Peyer's patch (tissue), 4 donors: ENCODE measurements around the gene ADAP1. TPM values are rescaled to one million over a fixed set of nuclear protein-coding genes. Genes with fewer than 3 reads are reported as not detected.

Source experiments
- DNase-seq, 3 donors: peaks; one replicate each; pipeline ENCODE4 v3.0.0-alpha.2; 2017 to 2019
- H3K27ac ChIP-seq, 4 donors: fragments of 200-600 bp; sonication (generic); one replicate each; pipeline ENCODE4 v1.5.1; 2016 to 2019
- H3K27me3 ChIP-seq, 2 donors: fragments of 200-600 bp; sonication (generic); one replicate each; pipeline ENCODE4 v1.5.1; 2019
- H3K36me3 ChIP-seq, 3 donors: fragments of 200-600 bp; sonication (generic); one replicate each; pipeline ENCODE4 v1.5.1; 2016 to 2019
- H3K4me1 ChIP-seq, 4 donors: fragments of 200-600 bp; sonication (generic); one replicate each; pipeline ENCODE4 v1.5.1; 2016 to 2019
- H3K4me3 ChIP-seq, 4 donors: fragments of 200-600 bp; sonication (generic); 1 replicate in 3 of 4; 2 replicates in 1 of 4; pipeline ENCODE4 v1.5.1; 2016 to 2019; ENCODE audit warnings: mild to moderate bottlenecking in 1 of 4
- H3K9me3 ChIP-seq, 4 donors: fragments of 200-600 bp; sonication (generic); one replicate each; pipeline ENCODE4 v1.5.1; 2016 to 2019; ENCODE audit warnings: mild to moderate bottlenecking in 1 of 4
- CTCF ChIP-seq, 6 experiments: fragments of 450-650 bp in 4 of 6; fragments of 200-600 bp in 2 of 6; sonication (generic) in 1 of 6; IDR thresholded peaks; one replicate each; pipeline ENCODE4 v1.5.1; 2017 to 2019; ENCODE audit warnings: antibody characterized with exemption in 6 of 6, mild to moderate bottlenecking in 3 of 6, moderate library complexity in 1 of 6
- POLR2A ChIP-seq, 2 donors: fragments of 450-650 bp; IDR thresholded peaks; one replicate each; pipeline ENCODE4 v1.5.1; 2017; ENCODE audit warnings: antibody characterized with exemption in 2 of 2, mild to moderate bottlenecking in 2 of 2, moderate library complexity in 2 of 2
- total RNA-seq, 4 donors: library from RNA; depleted of rRNA; stranded (reverse); fragments of >200 nt; gene quantifications; one replicate each; pipeline ENCODE4 v1.1.0, GENCODE V29; 2016

ADAP1 gene
- total RNA-seq, 4 donors from 2014 or later = 102 to 146 (median 133) TPM

DNA sequence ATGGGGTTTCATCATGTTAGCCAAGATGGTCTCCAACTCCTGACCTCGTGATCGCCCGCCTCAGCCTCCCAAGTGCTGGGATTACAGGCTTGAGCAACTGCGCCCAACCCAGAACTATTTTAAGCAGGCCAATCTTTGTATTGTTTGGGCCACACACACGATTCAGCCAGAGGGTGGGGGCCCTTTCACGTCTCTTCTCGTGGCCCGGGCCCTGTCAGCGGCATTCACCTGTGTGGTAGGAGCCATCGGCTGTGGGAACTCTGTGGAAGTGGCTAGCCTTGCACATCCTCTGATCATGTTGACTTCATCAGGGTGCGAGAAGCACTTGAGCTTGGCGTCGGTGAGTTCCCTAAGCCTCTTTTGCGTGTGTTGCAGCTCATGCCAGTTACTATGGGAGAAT is 105.3 kb downstream of the ADAP1 start:
- no peak overlapping the region for H3K4me3 ChIP-seq
- H3K27ac ChIP-seq = no peak overlapping the region
- no peak for DNase-seq
- TF ChIP-seq CTCF (IDR thresholded peaks at IDR 0.05) (no peak), POLR2A (IDR thresholded peaks at IDR 0.05) (no peak)
- no peaks in the 10 kb centered on the region for H3K9me3 ChIP-seq
- peaks cover 0 to 70% (median 0%) of the 10 kb centered on the region in 3 donors for H3K36me3 ChIP-seq
- H3K27me3 ChIP-seq = no peaks in the 10 kb centered on the region
- H3K4me1 ChIP-seq = no peaks in the 10 kb centered on the region

Other genes with a start within 250 kb of the ADAP1 start
- 10 to 100 TPM; 26.8 to 75.8 (median 45.3) TPM for gene DNAAF5, start 228.0 kb downstream of the ADAP1 start, total RNA-seq
- gene PRKAR1B, start 227.4 kb downstream of the ADAP1 start, total RNA-seq = 10 to 100 TPM; 13.0 to 42.9 (median 17.0) TPM
- gene SUN1, start 122.2 kb downstream of the ADAP1 start, total RNA-seq = 100 to 1,000 TPM; 113 to 259 (median 192) TPM
- gene GET4, start 78.1 kb downstream of the ADAP1 start, total RNA-seq = 10 to 100 TPM; 29.7 to 93.3 (median 56.8) TPM
- gene COX19, start 20.9 kb upstream of the ADAP1 start, total RNA-seq = 10 to 100 TPM; 15.9 to 41.3 (median 24.7) TPM
- gene CYP2W1, start 28.5 kb upstream of the ADAP1 start, total RNA-seq = 10 to 100 TPM in 1 of 4 donors, 1 to 10 TPM in 2, not detected in 1; 2.3 to 23.1 (median 2.5) TPM
- 10 to 100 TPM in 1 of 4 donors, 1 to 10 TPM in 3; 1.4 to 13.2 (median 4.4) TPM for gene GPR146, start 89.9 kb upstream of the ADAP1 start, total RNA-seq
- 1 to 10 TPM in 3 of 4 donors, under 1 TPM in 1; 0.53 to 8.3 (median 2.1) TPM for gene GPER1, start 133.4 kb upstream of the ADAP1 start, total RNA-seq
- gene ZFAND2A, start 205.5 kb upstream of the ADAP1 start, total RNA-seq = 10 to 100 TPM; 16.0 to 30.5 (median 24.8) TPM